ENCODE results near the gene PUM1. TPM values are rescaled to one million over a fixed set of nuclear protein-coding genes. Genes with fewer than 3 reads are reported as not detected.

Gene PUM1
- total RNA-seq, 1 experiment from 2014 or later, result 110 TPM

- peaks cover 68% of the 10 kb centered on the region for H3K36me3 Mint-ChIP-seq (ENCODE audit: insufficient read depth, unreplicated experiment)
- peak overlapping the region; percentile 19 for H3K27ac Mint-ChIP-seq (ENCODE audit: low read depth, unreplicated experiment)
- no peaks in the 10 kb centered on the region for H3K9me3 Mint-ChIP-seq (ENCODE audit: unreplicated experiment)
- no peak overlapping the region for H3K4me3 Mint-ChIP-seq (ENCODE audit: unreplicated experiment)
- BruUV-seq (replicated peaks), result no TSS peak
- no peak for TF ChIP-seq CTCF (IDR thresholded peaks at IDR 0.05; ENCODE audit: unreplicated experiment)
- no peak for DNase-seq (ENCODE audit: unreplicated experiment)
- ChIA-PET POLR2A (interaction anchor here (0.7 to 1.1 kb wide), 6 partner anchors 10 to 61 kb away, joined by 3 read pairs; no protein-coding TSS in a partner anchor), CTCF (interaction anchor here (0.5 to 2.2 kb wide), 8 partner anchors 10 to 509 kb away, joined by 3 to 10 read pairs (median 4); no protein-coding TSS in a partner anchor)
- no peaks in the 10 kb centered on the region for H3K27me3 Mint-ChIP-seq (ENCODE audit: insufficient read depth, unreplicated experiment)
- H3K4me1 Mint-ChIP-seq (ENCODE audit: insufficient read depth, unreplicated experiment), result peaks cover 20% of the 10 kb centered on the region
- intact Hi-C loops (cut with micrococcal nuclease), result no loop called here
These were observed 81.2 kb downstream of the PUM1 start for GRCh38 chr1:30984165-30984889.

GRCh38 chr1:30982937-30983336 is 82.6 kb downstream of the PUM1 start:
- intact Hi-C loops (cut with micrococcal nuclease), result no loop called here
- Mint-ChIP-seq H3K9me3 (ENCODE audit: unreplicated experiment) (no peaks in the 10 kb centered on the region), H3K27me3 (ENCODE audit: insufficient read depth, unreplicated experiment) (no peaks in the 10 kb centered on the region), H3K4me1 (ENCODE audit: insufficient read depth, unreplicated experiment) (peaks cover 6% of the 10 kb centered on the region), H3K36me3 (ENCODE audit: insufficient read depth, unreplicated experiment) (peaks cover 80% of the 10 kb centered on the region), H3K27ac (ENCODE audit: low read depth, unreplicated experiment) (no peak overlapping the region), H3K4me3 (ENCODE audit: unreplicated experiment) (no peak overlapping the region)
- ChIA-PET POLR2A (interaction anchor here (0.6 to 1.9 kb wide), 2 partner anchors 13 to 15 kb away, joined by 3 to 9 read pairs; no protein-coding TSS in a partner anchor), CTCF (interaction anchor here (2.2 kb wide), 1 partner anchor 181 kb away, joined by 10 read pairs; no protein-coding TSS in a partner anchor)
- BruUV-seq (replicated peaks), result no TSS peak
- DNase-seq (ENCODE audit: unreplicated experiment), result no peak
- TF ChIP-seq CTCF (IDR thresholded peaks at IDR 0.05; ENCODE audit: unreplicated experiment), result no peak

GRCh38 chr1:30982431-30982830 is 83.1 kb downstream of the PUM1 start:
- Mint-ChIP-seq H3K27me3 (ENCODE audit: insufficient read depth, unreplicated experiment) (no peaks in the 10 kb centered on the region), H3K4me3 (ENCODE audit: unreplicated experiment) (no peak overlapping the region), H3K36me3 (ENCODE audit: insufficient read depth, unreplicated experiment) (peaks cover 83% of the 10 kb centered on the region), H3K4me1 (ENCODE audit: insufficient read depth, unreplicated experiment) (peaks cover 7% of the 10 kb centered on the region), H3K27ac (ENCODE audit: low read depth, unreplicated experiment) (no peak overlapping the region), H3K9me3 (ENCODE audit: unreplicated experiment) (no peaks in the 10 kb centered on the region)
- TF ChIP-seq CTCF (IDR thresholded peaks at IDR 0.05; ENCODE audit: unreplicated experiment), result no peak
- POLR2A ChIA-PET, result interaction anchor here (1.9 kb wide), 1 partner anchor 15 kb away, joined by 9 read pairs; no protein-coding TSS in a partner anchor
- intact Hi-C loops (cut with micrococcal nuclease), result no loop called here
- DNase-seq (ENCODE audit: unreplicated experiment), result no peak
- no TSS peak for BruUV-seq (replicated peaks)
- CTCF ChIA-PET, result no interaction called here

- Mint-ChIP-seq H3K27me3 (ENCODE audit: insufficient read depth, unreplicated experiment) (no peaks in the 10 kb centered on the region), H3K9me3 (ENCODE audit: unreplicated experiment) (no peaks in the 10 kb centered on the region), H3K4me3 (ENCODE audit: unreplicated experiment) (no peak overlapping the region), H3K4me1 (ENCODE audit: insufficient read depth, unreplicated experiment) (peaks cover 16% of the 10 kb centered on the region), H3K27ac (ENCODE audit: low read depth, unreplicated experiment) (no peak overlapping the region), H3K36me3 (ENCODE audit: insufficient read depth, unreplicated experiment) (peaks cover 83% of the 10 kb centered on the region)
- POLR2A ChIA-PET, result interaction anchor here (1.0 to 1.9 kb wide), 4 partner anchors 9 to 29 kb away, joined by 3 to 9 read pairs (median 5); no protein-coding TSS in a partner anchor
- no peak for TF ChIP-seq CTCF (IDR thresholded peaks at IDR 0.05; ENCODE audit: unreplicated experiment)
- no TSS peak for BruUV-seq (replicated peaks)
- intact Hi-C loops (cut with micrococcal nuclease), result no loop called here
- CTCF ChIA-PET, result interaction anchor here (0.7 kb wide), 1 partner anchor 19 kb away, joined by 3 read pairs; no protein-coding TSS in a partner anchor
- no peak for DNase-seq (ENCODE audit: unreplicated experiment)
These were observed 84.3 kb downstream of the PUM1 start for GRCh38 chr1:30981172-30981571.

All from MCF 10A (cell line).